CD4-positive, alpha-beta T cell (primary cell): ENCODE data around the gene TRPM4. TPM values are rescaled to one million over a fixed set of nuclear protein-coding genes. Genes with fewer than 3 reads are reported as not detected.

ENCODE experiments used
- ATAC-seq: fragments of 200-7000 bp; cut with Tn5 transposase; one replicate; pipeline ENCODE4 v1.10.0; 2022; ENCODE audit warnings: mild to moderate bottlenecking; ENCODE audit not compliant: poor library complexity
- CTCF ChIA-PET: fragments of 350-600 bp; sonication (Branson Sonifier 250); formaldehyde crosslinking; loops from one replicate; lab custom pipeline; 2021; ENCODE audit warnings: antibody characterized with exemption, inconsistent platforms; lab: Charles Lee
- POLR2A ChIA-PET: fragments of 350-600 bp; sonication (Branson Sonifier 250); formaldehyde crosslinking; loops from one replicate; lab custom pipeline; 2021; ENCODE audit warnings: antibody characterized with exemption, inconsistent platforms; lab: Charles Lee
- DNase-seq, 14 experiments: peaks; one replicate each; pipeline ENCODE4 v3.0.0-alpha.2; 2013 to 2020; ENCODE audit warnings: mixed read lengths in 2 of 14
- H3K27ac ChIP-seq, 2 donors: one replicate each; pipeline versions ENCODE4 v1.5.1 to v1.7.0; 2013; ENCODE audit warnings: low read length in 2 of 2, low read depth in 1 of 2, mild to moderate bottlenecking in 1 of 2
- H3K27me3 ChIP-seq, 2 experiments: 1 replicate in 1 of 2; 2 replicates in 1 of 2; pipeline versions ENCODE4 v1.6.1 to v1.7.0; 2013; ENCODE audit warnings: low read length in 2 of 2, control low read depth in 1 of 2, mild to moderate bottlenecking in 1 of 2, moderate library complexity in 1 of 2; ENCODE audit not compliant: insufficient read depth in 2 of 2, control insufficient read depth in 1 of 2
- H3K36me3 ChIP-seq: one replicate; pipeline ENCODE4 v1.6.1; 2013; ENCODE audit warnings: low read length, control low read depth; ENCODE audit not compliant: insufficient read depth
- H3K4me1 ChIP-seq: one replicate; pipeline ENCODE4 v1.6.1; 2013; ENCODE audit warnings: low read length, control low read depth; ENCODE audit not compliant: insufficient read depth
- H3K4me3 ChIP-seq: one replicate; pipeline ENCODE4 v1.5.1; 2013; ENCODE audit warnings: mild to moderate bottlenecking, low read length, moderate library complexity
- H3K9me3 ChIP-seq, 2 experiments: 1 replicate in 1 of 2; 2 replicates in 1 of 2; pipeline versions ENCODE4 v1.6.1 to v1.7.0; 2013; ENCODE audit warnings: low read length in 2 of 2, mild to moderate bottlenecking in 2 of 2, control low read depth in 1 of 2, moderate library complexity in 1 of 2; ENCODE audit not compliant: control insufficient read depth in 1 of 2, insufficient read depth in 1 of 2
- H3K27ac Mint-ChIP-seq: one replicate; pipeline ENCODE4 v1.8.0; 2020; ENCODE audit warnings: mixed read lengths
- H3K27me3 Mint-ChIP-seq: one replicate; pipeline ENCODE4 v1.8.0; 2021; ENCODE audit warnings: mixed read lengths
- H3K36me3 Mint-ChIP-seq: one replicate; pipeline ENCODE4 v1.8.0; 2021; ENCODE audit warnings: low read depth, mixed read lengths
- H3K4me1 Mint-ChIP-seq: one replicate; pipeline ENCODE4 v1.8.0; 2021; ENCODE audit warnings: low read depth, mixed read lengths
- H3K4me3 Mint-ChIP-seq: one replicate; pipeline ENCODE4 v1.8.0; 2020; ENCODE audit warnings: mild to moderate bottlenecking, mixed read lengths
- H3K9me3 Mint-ChIP-seq: one replicate; pipeline ENCODE4 v1.8.0; 2020; ENCODE audit warnings: mixed read lengths
- CTCF ChIP-seq: fragments of 200-600 bp; IDR thresholded peaks from one replicate; pipeline ENCODE4 v1.8.0; 2022; ENCODE audit warnings: antibody characterized with exemption, mild to moderate bottlenecking
- intact Hi-C, 2 experiments: fragments of 100-400 bp; cut with DNase I in 1 of 2; cut with micrococcal nuclease in 1 of 2; formaldehyde crosslinking; loops; one replicate each; pipeline versions ENCODE4 v1.15.1 to v1.9.0; 2023 to 2025; cut with DNase I, micrococcal nuclease
- total RNA-seq, 174 experiments: library from RNA in 2 of 174; stranded (reverse) in 2 of 174; gene quantifications; one replicate each; pipeline ENCODE4 v1.2.3 and lab custom pipeline; 2021 to 2026

Gene TRPM4
- total RNA-seq, 2 experiments from 2014 or later, result not detected

- Histone ChIP-seq H3K36me3 (no peaks in the 10 kb centered on the region), H3K4me3 (no peak overlapping the region), H3K9me3 (no peaks in the 10 kb centered on the region), H3K27ac (no peak overlapping the region), H3K4me1 (no peaks in the 10 kb centered on the region), H3K27me3 (no peaks in the 10 kb centered on the region)
- no peaks in the 10 kb centered on the region for H3K4me1 Mint-ChIP-seq
- no peak overlapping the region for H3K27ac Mint-ChIP-seq
- ChIA-PET POLR2A (no interaction called here), CTCF (interaction anchor here (4.5 kb wide), 1 partner anchor 99 kb away, joined by 31 read pairs; no protein-coding TSS in a partner anchor)
- TF ChIP-seq CTCF, result no peak
- H3K36me3 Mint-ChIP-seq, result no peaks in the 10 kb centered on the region
- H3K27me3 Mint-ChIP-seq, result peaks cover 10% of the 10 kb centered on the region
- no peak overlapping the region for H3K4me3 Mint-ChIP-seq
- H3K9me3 Mint-ChIP-seq, result no peaks in the 10 kb centered on the region
- intact Hi-C loops, result loop anchor here in 1 of 2 experiments (5.0 kb wide), 1 partner anchor 409 kb away; no protein-coding TSS in a partner anchor
- no peak for DNase-seq
- ATAC-seq, result no peak
These were observed 39.1 kb downstream of the TRPM4 start for GRCh38 chr19:49196527-49197240.

- TF ChIP-seq CTCF, result no peak
- peak in 2 of 14 experiments; percentile 22 to 50 for DNase-seq
- no peak for ATAC-seq
- H3K4me1 Mint-ChIP-seq, result no peaks in the 10 kb centered on the region
- H3K27ac Mint-ChIP-seq, result no peak overlapping the region
- Histone ChIP-seq H3K9me3 (no peaks in the 10 kb centered on the region), H3K4me3 (no peak overlapping the region), H3K27me3 (no peaks in the 10 kb centered on the region), H3K27ac (no peak overlapping the region), H3K4me1 (no peaks in the 10 kb centered on the region), H3K36me3 (no peaks in the 10 kb centered on the region)
- H3K4me3 Mint-ChIP-seq, result no peak overlapping the region
- no peaks in the 10 kb centered on the region for H3K36me3 Mint-ChIP-seq
- ChIA-PET CTCF (interaction anchor here (4.5 kb wide), 1 partner anchor 102 kb away, joined by 31 read pairs; no protein-coding TSS in a partner anchor), POLR2A (no interaction called here)
- intact Hi-C loops, result no loop called here
- no peaks in the 10 kb centered on the region for H3K9me3 Mint-ChIP-seq
- peaks cover 10% of the 10 kb centered on the region for H3K27me3 Mint-ChIP-seq
These were observed 42.8 kb downstream of the TRPM4 start for GRCh38 chr19:49200238-49200862.

GRCh38 chr19:49201042-49201441 lies 43.5 kb downstream of the TRPM4 start:
- DNase-seq (no peak), ATAC-seq (no peak)
- Mint-ChIP-seq H3K4me1 (no peaks in the 10 kb centered on the region), H3K36me3 (no peaks in the 10 kb centered on the region), H3K9me3 (no peaks in the 10 kb centered on the region), H3K27ac (no peak overlapping the region), H3K27me3 (peaks cover 10% of the 10 kb centered on the region), H3K4me3 (no peak overlapping the region)
- Histone ChIP-seq H3K9me3 (no peaks in the 10 kb centered on the region), H3K27me3 (no peaks in the 10 kb centered on the region), H3K27ac (no peak overlapping the region), H3K4me3 (no peak overlapping the region), H3K36me3 (no peaks in the 10 kb centered on the region), H3K4me1 (no peaks in the 10 kb centered on the region)
- TF ChIP-seq CTCF, result no peak
- intact Hi-C loops, result no loop called here
- ChIA-PET CTCF (no interaction called here), POLR2A (no interaction called here)
